ENCODE data around the gene SENP3.

The SENP3 gene

GRCh38 chr17:7557147-7557764 is 4.5 kb upstream of the SENP3 start:
- DNase-seq, result no peak

GRCh38 chr17:7557775-7558543 is 3.8 kb upstream of the SENP3 start:
- no peak for DNase-seq

GRCh38 chr17:7558544-7559319 is 3.0 kb upstream of the SENP3 start, which contains the start of gene TNFSF13:
TSS of gene TNFSF13 (plus strand) at chr17:7558750. CDS start at chr17:7559040, 290 bp downstream.
- peak; percentile 59 for DNase-seq

GRCh38 chr17:7559320-7560171 is 2.2 kb upstream of the SENP3 start:
- no peak for DNase-seq

- DNase-seq, result no peak
Measured at GRCh38 chr17:7560172-7561027, 1.3 kb upstream of the SENP3 start.

- DNase-seq, result no peak
Measured at GRCh38 chr17:7561028-7561575, 617 bp upstream of the SENP3 start.

- DNase-seq, result no peak
Measured at GRCh38 chr17:7562208-7562605, 488 bp downstream of the SENP3 start.

GRCh38 chr17:7563115-7563869 is 1.6 kb downstream of the SENP3 start:
- DNase-seq, result no peak

- DNase-seq, result no peak
Measured at GRCh38 chr17:7569571-7569970, 7.9 kb downstream of the SENP3 start.

- no peak for DNase-seq
Measured at GRCh38 chr17:7570351-7570750, 8.6 kb downstream of the SENP3 start.

- no peak for DNase-seq
Measured at GRCh38 chr17:7572338-7572587, 10.5 kb downstream of the SENP3 start.

GRCh38 chr17:7572588-7573323 is 11.0 kb downstream of the SENP3 start:
- peak; percentile 87 for DNase-seq

- DNase-seq, result peak; percentile 68
Measured at GRCh38 chr17:7573324-7574080, 11.8 kb downstream of the SENP3 start.

- no peak for DNase-seq
Measured at GRCh38 chr17:7574176-7574953, 12.6 kb downstream of the SENP3 start.

- no peak for DNase-seq
Measured at GRCh38 chr17:7575481-7575883, 13.8 kb downstream of the SENP3 start.

- no peak for DNase-seq
Measured at GRCh38 chr17:7575959-7576358, 14.2 kb downstream of the SENP3 start.

- no peak for DNase-seq
Measured at GRCh38 chr17:7576432-7576937, 14.8 kb downstream of the SENP3 start.

Measured in SIG-M5 (cell line).